GM12864 (cell line): ENCODE data around the gene SYF2.

Experiments
- DNase-seq: peaks from one replicate; pipeline ENCODE4 v3.0.0-alpha.2; 2011; ENCODE audit warnings: low read depth
- H3K4me3 ChIP-seq: 2 replicates; pipeline ENCODE4 v1.5.1; 2011; ENCODE audit warnings: mild to moderate bottlenecking, low read depth, low read length, control low read depth
- CTCF ChIP-seq: IDR thresholded peaks from 2 replicates; pipeline ENCODE4 v1.5.1; 2011; ENCODE audit warnings: low read depth, mild to moderate bottlenecking, moderate library complexity, low read length, control low read depth, inconsistent platforms; ENCODE audit errors: missing control alignments

The SYF2 gene

GRCh38 chr1:25257196-25257595 is 24.9 kb upstream of the SYF2 start:
- H3K4me3 ChIP-seq, result no peak overlapping the region
- DNase-seq, result no peak
- no peak for TF ChIP-seq CTCF

- TF ChIP-seq CTCF, result no peak
- no peak for DNase-seq
- no peak overlapping the region for H3K4me3 ChIP-seq
Measured at GRCh38 chr1:25256578-25256965, 24.3 kb upstream of the SYF2 start.

GRCh38 chr1:25255706-25256577 is 23.6 kb upstream of the SYF2 start:
- DNase-seq, result no peak
- H3K4me3 ChIP-seq, result no peak overlapping the region
- no peak for TF ChIP-seq CTCF

GRCh38 chr1:25253911-25254310 is 21.6 kb upstream of the SYF2 start:
- H3K4me3 ChIP-seq, result no peak overlapping the region
- TF ChIP-seq CTCF, result no peak
- DNase-seq, result no peak

GRCh38 chr1:25247829-25248754 is 15.8 kb upstream of the SYF2 start:
- H3K4me3 ChIP-seq, result peak overlapping the region; percentile 67
- no peak for DNase-seq
- peak; percentile 35 for TF ChIP-seq CTCF

- DNase-seq, result peak; percentile 93
- peak within 1 kb of the TSS; percentile 67 for H3K4me3 ChIP-seq
- TF ChIP-seq CTCF, result no peak
Measured at GRCh38 chr1:25247024-25247828, 14.9 kb upstream of the SYF2 start, which contains the start of gene RSRP1. TSS of gene RSRP1 (minus strand) at chr1:25247454. CDS start at chr1:25246963, 491 bp downstream.
